Stimulated activated CD8-positive, alpha-beta memory T cell treated with anti-CD3 and anti-CD28 coated beads, Interleukin-7, amount 100 ng/mL, for 4 hours (primary cell): ENCODE results near the gene ASTN2.

ENCODE experiments used
- DNase-seq, 2 donors: peaks; one replicate each; pipeline ENCODE4 v3.0.0-alpha.2; 2020; ENCODE audit warnings: low read depth in 2 of 2

The ASTN2 gene

DNA sequence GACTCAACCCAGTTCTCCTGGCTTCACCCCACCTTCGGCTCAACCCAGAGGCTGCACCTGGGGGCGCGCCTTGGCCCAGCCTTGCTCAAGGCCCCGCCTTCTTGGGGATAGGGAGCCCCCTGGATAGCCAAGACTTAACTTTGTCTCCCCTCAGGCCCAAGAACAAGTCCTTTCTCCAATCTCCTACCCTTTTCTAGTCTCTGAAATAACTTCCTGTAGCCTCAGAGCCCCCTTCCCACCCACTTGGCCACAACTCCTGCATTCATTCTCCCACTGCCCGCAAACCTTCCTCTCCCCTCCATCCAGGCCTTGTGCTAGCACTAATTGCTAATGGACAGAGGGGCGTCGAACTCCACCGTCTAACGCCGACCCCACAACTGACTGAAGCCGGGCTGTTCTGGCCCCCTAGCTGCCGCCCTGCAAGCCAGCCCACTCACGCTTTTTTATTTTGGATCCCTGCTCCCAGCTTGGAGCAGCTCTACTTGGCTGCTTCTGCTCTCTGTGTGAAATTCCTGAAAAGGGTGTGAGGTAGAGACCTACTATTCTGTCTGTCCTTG is 579 bp upstream of the ASTN2 start:
- no peak for DNase-seq

DNA sequence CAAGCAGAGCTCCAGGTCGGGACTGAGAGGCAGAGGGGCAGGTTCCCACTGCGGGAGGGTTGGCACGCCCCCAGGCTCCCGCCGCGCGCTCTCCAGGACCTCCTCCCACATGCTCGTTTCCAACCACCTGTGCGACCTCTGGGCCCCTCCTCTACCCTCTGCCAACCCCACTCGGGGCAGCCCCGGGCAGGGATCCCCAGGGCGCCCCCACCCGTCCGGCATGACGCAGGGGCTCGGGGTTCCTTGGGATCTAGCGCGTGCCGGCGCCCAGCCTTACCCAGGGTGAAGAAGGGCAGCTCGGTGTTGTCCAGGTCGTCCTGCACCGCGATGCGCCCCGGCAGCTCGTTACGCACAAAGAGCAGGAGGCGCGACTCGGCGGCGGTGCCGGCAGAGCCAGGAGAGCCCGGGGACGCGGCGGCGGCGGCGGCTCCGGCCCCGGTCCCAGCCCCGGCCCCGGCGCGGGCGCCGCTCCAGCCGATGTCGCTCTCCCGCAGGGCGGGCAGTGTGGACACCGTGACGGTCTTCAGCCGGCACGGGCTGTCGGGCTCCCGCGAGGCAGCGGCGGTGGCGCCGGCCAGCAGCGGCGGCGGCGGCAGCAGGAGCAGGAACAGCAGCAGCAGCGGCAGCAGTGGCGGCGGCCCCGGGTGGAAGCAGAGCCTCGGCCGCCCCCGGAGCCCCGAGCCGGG is 494 bp downstream of the ASTN2 start:
- DNase-seq: no peak

DNA sequence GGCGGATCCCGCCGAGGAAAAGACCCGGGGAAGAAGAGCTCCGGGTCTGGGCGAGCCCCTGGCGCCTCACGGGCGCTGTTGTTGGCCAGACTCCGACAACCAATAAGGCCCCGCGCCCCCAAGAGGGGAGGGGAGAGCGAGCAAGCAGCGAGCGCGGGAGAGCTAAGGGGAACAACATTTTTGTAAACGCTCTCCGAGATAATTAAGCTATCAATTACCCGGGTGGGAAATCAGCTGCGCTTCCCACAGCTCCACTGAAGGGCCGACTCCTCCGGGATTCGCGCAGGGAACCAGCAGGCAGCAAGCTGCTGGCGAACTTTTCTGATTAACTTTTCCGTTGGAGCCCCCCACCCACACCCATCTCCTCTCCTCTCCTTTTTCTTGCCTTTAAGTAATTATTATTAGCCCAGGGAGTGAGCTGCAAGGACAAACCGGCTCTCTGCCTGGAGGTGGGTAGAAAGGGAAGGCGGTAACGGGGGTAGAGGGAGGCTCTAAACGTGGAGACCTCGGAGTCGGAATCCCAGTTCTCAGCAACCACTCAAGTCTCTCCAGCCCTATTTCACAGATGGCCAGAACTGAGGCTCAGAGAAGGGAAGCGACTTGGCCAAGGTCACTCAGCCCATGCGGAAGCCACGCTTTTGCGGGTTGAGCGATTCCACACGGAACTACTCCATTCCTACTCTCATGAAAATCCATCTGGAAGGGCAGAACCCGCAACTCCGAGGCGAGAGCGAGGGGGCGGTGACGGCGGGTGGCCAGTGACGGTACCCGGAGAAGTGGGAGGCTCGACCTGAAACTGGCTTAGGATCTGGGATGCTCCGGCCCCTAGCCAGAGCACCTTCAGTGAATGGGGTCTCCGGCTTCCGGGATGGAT is 1.3 kb downstream of the ASTN2 start:
- DNase-seq: no peak

DNA sequence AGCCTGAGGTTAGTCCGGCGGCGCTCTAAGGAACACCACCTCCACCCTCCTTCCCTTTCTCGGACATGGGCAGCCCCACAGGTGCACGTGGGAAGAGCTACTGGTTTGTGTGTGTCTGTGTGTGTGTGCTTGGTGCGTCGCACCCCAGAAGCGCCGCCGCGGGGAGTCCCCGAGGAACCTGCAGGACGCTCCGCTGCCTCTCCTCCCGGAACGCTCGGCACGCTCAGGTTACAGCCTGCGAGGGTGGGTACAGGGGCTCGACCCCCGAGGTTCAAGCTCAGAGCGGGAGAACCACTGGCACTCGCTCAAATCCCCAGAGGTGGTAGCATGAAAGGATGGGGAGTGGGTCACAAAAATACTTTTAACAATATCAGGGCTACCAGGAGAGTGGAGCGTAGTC is 2.0 kb downstream of the ASTN2 start:
- DNase-seq: no peak

DNA sequence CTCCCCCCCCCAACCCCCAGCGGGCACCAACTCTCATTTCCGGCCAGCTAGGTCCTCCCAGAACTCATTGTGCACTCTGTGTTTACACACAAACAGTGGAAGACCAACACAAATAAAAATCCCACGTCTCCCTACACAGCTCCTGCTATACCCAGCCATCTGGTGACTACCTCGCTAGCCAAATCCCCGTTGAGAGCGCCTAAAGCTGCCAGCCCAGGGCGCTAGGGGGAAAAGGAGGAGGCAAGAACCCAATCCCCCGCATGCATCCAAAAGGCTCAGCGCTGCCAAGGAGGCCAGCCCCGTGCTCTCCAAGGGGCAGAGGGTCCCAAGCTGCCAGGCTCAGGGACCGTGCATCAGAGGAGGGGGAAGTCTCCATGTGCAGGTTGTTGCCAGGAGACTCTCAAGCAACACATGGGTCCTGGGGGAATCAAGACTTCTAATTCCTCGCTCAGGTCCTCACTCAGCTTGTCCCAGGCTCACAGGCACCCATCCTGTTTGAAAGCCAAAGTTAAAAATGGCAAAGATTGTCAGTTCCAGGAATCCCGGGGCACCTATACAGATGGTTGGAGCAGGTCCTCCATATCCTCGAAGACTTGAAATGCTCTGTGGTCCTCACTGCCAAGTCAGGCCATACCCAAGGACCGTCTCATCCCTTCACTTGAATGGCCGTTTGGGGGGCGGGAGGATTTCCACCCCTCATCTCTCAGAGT is 2.7 kb downstream of the ASTN2 start:
- no peak for DNase-seq

DNA sequence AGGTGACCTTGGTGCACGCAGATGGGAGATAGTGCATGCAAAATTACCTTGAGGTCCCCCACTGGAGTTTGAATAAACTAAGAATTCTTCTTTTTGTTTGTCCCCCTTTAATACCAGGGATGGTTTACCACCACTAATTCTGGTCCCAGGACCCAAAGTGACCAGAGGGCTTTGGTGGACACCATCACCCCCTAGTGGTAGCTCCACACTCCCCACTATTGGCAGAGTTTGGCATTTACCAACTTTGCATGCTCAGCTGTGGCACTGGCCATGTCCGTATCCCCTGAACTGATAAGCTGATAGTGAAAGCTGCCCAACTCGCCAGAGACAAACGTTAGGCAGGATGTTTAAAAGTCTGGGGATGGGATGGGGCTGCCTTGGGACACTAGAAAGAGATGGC is 3.3 kb downstream of the ASTN2 start:
- no peak for DNase-seq

DNA sequence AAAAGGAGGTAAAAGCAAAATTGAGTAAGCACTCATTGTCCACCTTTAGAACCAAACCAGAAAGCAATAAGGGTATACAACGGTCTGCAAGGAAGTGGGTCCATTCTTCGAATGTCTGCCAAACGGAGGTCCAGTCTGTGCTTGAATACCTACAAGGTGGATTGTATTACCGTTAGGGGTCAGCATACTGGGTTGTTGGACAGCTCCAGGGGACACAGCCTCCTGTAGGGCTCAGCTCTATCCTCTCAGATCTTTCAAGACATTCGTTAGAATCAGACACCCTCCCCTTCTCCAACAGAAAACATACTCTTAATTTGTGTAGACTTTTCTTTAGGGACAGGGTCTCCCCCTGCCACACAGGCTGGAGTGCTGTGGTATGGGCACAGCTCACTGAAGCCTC is 5.5 kb downstream of the ASTN2 start:
- DNase-seq: no peak

DNA sequence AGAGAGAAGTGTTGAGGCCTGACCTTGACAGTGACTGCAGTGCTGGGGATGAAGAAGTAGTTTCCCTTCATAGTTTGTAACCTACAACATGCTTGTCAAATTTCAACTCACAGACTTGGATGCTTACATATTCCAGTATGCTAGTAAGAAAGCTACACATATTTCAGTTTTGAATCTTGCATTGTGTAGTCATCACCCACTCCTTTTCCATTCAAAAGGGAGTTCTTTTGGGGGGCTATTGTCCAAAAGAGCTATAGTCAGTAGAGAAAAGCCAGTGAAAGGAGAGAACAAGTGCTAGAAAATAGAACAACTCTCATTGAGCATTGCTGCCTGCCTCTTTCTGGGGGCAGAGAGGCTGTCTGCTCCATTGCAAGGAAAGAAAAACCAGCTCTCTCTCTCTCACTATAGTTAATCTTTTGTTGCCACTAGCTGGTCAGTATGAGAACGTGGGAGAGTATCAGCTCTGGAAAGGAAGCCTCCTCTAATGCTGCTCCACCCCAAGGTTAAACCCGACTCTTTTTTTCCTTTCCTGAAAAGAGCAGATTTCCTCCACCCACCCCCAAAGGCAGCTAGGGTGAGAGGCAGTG is 7.3 kb downstream of the ASTN2 start:
- DNase-seq: no peak

DNA sequence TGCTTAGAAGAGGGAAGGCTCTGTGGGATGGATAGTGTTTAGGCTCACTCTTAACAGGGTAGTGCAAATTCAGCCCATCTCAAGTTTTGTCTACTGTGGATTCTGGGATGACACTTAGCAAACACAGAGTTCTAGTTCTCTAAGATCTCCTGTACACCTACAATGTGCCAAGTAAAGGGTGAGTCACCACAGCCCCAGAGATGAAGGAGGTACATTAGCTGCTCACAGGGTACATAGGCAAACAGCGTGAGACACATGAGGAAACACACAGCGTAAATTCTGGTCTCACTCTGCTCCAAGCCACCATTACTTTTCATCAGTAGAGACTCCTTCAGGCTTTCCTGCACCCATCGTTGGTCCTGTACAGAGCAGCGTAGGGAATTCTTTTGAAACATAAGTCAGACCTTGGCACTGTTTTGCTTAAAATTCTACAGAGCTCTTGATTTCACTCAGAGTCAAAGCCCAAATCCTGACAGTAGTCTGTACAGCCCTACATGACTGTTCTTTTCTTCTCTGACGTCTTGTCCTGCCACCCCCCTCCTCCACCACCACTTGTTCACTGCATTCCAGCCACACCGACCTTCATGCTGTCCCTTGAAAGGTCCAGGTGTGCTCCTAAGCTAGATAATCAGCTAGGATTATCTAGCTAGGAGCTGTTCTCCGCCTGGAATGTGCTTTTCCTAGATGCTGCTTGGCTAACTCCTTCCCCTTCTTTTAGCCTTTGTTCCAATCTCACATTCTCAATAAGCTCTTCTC is 8.7 kb downstream of the ASTN2 start:
- DNase-seq: no peak

DNA sequence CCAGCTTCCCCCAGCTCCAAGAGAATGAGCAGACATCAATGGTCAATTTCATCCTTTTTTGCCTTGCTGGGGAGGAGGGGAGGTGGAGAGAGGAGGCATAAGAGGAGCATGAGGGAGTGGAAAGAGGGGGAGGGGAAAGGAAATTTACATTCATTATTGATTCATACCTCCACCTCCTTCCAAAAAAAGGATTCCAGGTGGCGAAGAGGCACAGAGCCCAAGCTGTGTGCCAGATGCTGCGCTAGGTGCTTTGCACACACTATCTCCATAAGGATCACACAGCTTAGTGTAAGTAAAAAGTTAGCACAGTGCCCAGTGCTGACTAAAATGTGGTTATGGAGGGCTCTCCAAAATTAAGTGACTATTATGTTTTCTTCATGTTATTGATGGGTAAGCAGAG is 11.0 kb downstream of the ASTN2 start:
- DNase-seq: no peak

DNA sequence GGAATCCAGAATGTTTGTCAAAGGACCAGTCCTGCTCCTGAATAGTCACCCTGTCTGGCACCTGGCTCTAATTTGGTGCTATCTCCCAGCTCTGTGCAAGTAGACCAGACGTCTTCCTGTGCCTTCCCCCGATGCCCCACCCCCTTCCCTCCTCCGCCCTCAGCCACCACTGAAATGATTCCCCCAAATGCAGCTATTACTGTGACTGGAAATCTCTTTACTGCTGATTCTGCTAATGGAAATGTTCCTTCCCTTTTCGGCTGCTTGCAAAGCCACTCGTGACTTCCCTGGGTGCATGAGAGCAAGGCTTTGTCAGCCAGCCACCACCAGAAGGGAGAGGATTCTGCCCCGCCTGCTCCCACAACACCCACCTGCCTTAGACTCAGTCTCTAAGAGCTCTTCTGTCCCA is 11.4 kb downstream of the ASTN2 start:
- no peak for DNase-seq

DNA sequence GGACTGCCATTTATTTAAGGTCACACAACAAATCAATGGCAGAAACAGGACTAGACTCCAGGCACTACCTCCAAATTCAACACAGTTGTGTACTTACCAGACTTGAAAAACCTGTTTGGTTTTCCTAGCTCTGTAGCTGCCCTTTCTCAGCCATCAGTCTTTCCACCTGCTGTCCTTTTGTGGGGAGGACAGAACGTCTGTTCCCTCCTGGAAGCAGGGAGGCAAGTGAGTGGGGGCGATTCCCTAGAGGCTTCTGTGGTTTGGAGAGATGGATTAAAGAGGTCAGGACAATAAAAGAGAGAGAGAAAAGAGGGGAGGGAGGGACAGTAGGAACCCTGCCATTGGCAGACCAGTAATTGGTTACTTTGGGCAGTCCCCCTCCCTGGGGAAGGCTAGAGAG is 14.7 kb downstream of the ASTN2 start:
- no peak for DNase-seq

DNA sequence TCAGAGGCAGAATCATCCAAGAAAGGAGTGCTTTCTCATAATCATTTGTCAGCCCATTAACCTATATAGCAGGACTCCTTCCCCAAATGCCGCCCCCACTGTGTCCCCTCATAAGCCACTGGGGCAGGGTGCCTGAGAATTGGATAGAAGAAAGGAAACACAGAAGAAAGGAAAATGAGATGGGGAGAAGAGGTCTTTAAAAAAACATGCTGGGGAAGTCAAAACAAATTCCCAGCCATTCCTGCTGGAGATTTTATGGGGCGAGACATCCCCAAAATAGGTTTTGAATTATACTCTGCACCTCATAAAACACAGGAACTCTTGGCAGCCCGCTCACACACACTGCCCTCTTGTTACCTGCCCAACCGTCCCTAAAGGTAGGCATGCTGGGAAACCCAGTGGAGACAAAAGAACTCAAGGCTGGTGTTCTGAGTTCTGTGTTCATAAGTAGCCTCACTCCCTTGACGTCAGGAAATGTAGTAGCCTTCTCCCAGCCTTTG is 19.7 kb downstream of the ASTN2 start:
- DNase-seq: no peak

DNA sequence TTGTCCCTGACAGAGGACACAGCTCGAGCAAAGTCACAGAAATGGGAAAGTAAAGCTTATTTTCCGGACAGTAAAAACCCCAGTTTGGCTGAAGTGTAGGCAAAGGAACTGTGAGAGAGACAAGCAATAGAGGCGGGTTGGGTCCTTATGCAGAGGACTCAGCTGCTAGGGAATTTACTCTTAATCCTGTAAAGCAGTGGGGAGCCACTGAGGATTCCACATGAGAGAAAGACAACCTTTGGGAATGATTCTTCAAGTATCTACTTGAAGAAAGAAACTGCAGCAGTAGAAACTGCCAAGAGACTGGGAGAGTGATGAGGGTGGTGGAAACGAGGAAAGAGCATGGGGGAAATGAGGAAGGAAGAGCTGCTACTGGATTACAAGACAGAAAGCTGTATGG is 20.2 kb downstream of the ASTN2 start:
- DNase-seq: no peak

DNA sequence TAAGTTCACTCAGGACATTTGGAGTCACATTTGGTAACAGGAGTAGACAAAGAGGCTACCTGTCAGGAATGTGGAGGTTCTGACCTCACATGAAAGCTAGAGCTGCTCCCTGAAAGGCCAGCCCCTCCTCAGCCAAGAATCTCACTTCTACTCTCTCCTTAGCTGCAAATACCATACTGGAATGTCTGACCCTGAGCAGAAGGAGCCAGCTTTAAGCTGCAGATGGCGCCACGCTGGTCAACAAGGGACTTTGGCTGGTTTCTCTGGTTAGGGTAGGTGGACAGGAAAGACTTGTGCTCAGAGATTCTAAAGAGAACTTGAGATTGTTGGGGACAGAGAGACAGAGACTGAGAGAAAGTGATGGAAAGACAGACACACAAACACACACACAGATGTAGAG is 21.9 kb downstream of the ASTN2 start:
- DNase-seq: no peak

DNA sequence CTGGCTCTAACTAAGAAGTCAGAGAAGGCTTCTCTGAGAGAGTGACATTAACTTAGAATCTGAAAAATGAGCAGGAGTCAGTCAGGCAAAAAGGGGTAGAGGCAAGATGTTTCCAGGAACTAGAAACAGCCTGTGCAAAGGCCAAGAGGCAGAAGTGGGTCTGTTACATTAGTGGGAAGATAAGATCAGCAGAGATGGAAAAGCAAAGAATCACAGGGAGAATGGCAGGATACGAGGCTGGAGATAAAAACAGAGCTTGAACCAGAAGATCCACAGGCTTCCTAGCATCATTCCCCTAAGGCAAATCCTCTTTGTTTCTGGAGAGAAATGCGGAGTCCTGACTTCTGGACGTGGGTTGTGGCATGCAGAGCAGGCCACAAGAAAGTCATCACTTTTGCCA is 27.4 kb downstream of the ASTN2 start:
- no peak for DNase-seq

DNA sequence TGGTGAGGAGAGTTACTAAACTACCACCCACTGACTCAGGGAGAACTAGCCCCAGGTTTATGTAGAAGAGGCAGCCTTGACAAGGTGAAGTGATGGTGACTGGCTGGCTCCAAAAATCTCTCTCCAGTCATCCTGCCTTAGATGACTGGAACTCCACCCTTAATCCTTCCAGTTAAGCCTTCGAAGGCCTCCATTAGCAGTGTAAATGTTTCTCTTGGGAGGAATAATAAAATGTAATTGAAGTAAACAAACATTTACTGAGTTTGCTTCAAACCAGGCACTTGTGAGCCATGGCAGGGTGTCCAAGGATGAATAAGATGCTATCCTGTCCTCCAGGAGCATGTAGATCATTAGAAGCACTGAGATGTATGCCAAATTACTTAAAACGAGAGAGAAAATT is 35.5 kb downstream of the ASTN2 start:
- no peak for DNase-seq

DNA sequence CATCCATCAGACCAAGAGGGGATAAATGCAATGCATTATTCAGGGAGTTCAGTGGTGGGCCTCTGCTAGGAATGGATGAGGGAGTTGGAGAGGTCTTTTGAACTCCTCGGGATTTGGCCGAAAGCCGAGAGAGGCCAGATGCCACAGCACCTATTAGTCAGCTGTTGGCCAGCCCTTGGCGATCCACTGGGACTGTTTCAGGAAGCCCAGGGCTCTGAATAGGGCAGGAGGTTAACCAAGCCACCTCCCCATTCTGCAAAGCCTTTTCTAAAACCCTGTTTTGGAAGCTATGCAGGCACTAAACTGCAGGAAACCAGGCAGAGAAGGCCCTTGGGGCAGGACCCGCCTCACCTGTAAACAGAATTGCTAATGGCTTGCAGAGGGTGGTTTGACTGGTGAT is 37.8 kb downstream of the ASTN2 start:
- DNase-seq: no peak

DNA sequence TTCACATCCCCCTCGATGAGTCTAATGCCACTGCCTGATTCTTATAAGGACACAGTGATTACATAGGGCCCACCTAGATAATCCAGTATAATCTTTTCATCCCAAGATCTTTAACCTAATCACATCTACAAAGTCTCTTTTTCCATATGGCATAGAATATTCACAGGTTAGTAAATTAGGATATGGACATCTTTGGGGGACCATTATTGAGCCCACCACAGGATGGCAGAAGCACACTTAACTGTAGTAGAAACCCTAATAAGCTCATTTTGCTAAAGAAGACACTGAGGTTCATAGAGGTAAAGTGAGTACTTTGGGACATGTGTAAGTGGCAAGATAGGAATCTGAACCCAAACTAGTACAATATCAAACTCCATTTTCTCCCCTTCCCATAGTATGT is 38.9 kb downstream of the ASTN2 start:
- DNase-seq: no peak

DNA sequence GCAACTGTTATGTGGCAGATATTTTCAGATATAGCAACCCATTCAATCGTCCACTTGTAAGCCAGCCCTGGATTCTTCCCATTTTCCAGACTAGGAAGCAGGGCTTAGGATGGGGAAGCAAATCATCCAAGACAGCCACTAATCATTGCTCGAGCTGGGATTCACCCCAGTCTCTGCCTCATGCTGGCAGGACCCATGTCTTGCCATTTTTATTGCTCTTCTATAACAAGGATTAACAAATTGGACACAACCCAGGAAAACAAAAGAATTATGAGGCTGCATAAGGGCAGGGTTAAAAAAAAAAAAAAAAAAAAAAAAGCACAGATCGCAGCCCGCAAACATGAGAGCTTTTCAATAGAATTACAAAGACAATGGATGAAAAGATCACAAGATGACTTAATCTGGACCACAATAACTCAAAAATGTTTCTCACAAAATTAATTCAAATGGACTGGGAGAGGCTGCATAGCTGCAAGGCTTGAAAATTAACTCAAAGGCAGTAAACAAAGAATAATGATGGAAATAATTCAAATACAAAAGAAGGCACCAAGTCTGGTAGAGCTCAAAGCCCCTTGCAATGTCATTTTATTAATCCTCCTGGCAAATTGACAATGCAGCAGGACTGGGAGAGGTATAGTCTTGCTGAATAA is 40.7 kb downstream of the ASTN2 start:
- no peak for DNase-seq
